Activated naive CD8-positive, alpha-beta T cell treated with anti-CD3 and anti-CD28 coated beads, Interleukin-2, amount 50 U/mL, for 24 hours (primary cell): ENCODE data around the gene PRMT3.

ENCODE experiments used
- ATAC-seq: fragments of 150-1000 bp; cut with Tn5 transposase; one replicate; pipeline ENCODE4 v1.10.0; 2021
- DNase-seq: peaks from one replicate; pipeline ENCODE4 v3.0.0; 2021
- H3K27ac Mint-ChIP-seq: one replicate; pipeline ENCODE4 v1.8.0; 2021; ENCODE audit warnings: mild to moderate bottlenecking, mixed read lengths
- H3K27me3 Mint-ChIP-seq: one replicate; pipeline ENCODE4 v1.8.0; 2021; ENCODE audit warnings: mixed read lengths
- H3K36me3 Mint-ChIP-seq: one replicate; pipeline ENCODE4 v1.8.0; 2021; ENCODE audit warnings: low read depth, mixed read lengths
- H3K4me1 Mint-ChIP-seq: one replicate; pipeline ENCODE4 v1.8.0; 2021; ENCODE audit warnings: mixed read lengths
- H3K4me3 Mint-ChIP-seq: one replicate; pipeline ENCODE4 v1.8.0; 2021; ENCODE audit warnings: mild to moderate bottlenecking, moderate library complexity, mixed read lengths
- H3K9me3 Mint-ChIP-seq: one replicate; pipeline ENCODE4 v1.8.0; 2021; ENCODE audit warnings: mixed read lengths

The PRMT3 gene

GRCh38 chr11:20387261-20388095, at the start of gene PRMT3:
TSS of gene PRMT3 (plus strand) at chr11:20387716. CDS start at chr11:20387747, 31 bp downstream.
- peaks cover 41% of the 10 kb centered on the region for H3K4me1 Mint-ChIP-seq

GRCh38 chr11:20342347-20343141, 45.0 kb upstream of the PRMT3 start:
- H3K36me3 Mint-ChIP-seq: no peaks in the 10 kb centered on the region
- ATAC-seq (no peak), DNase-seq (no peak)
- H3K9me3 Mint-ChIP-seq: no peaks in the 10 kb centered on the region
- H3K4me3 Mint-ChIP-seq: no peak overlapping the region
- no peak overlapping the region for H3K27ac Mint-ChIP-seq
- peaks cover 61% of the 10 kb centered on the region for H3K27me3 Mint-ChIP-seq
- H3K4me1 Mint-ChIP-seq: no peaks in the 10 kb centered on the region

More at GRCh38 chr11:20387261-20388095, at the start of gene PRMT3:
- Mint-ChIP-seq H3K4me3 (peak within 1 kb of the TSS; percentile 94), H3K27ac (peak within 1 kb of the TSS; percentile 98), H3K9me3 (no peaks in the 10 kb centered on the region), H3K36me3 (peaks cover 36% of the 10 kb centered on the region), H3K27me3 (no peaks in the 10 kb centered on the region)
- ATAC-seq: peak; percentile 93
- peak; percentile 97 for DNase-seq

GRCh38 chr11:20351136-20351535, 36.4 kb upstream of the PRMT3 start:
- no peaks in the 10 kb centered on the region for H3K9me3 Mint-ChIP-seq

GRCh38 chr11:20351751-20352262, 35.7 kb upstream of the PRMT3 start:
- H3K9me3 Mint-ChIP-seq: no peaks in the 10 kb centered on the region
- ATAC-seq: no peak

More at GRCh38 chr11:20351136-20351535, 36.4 kb upstream of the PRMT3 start:
- Mint-ChIP-seq H3K36me3 (no peaks in the 10 kb centered on the region), H3K27me3 (peaks cover 15% of the 10 kb centered on the region), H3K4me3 (no peak overlapping the region), H3K4me1 (no peaks in the 10 kb centered on the region), H3K27ac (no peak overlapping the region)
- ATAC-seq (no peak), DNase-seq (no peak)

DNA sequence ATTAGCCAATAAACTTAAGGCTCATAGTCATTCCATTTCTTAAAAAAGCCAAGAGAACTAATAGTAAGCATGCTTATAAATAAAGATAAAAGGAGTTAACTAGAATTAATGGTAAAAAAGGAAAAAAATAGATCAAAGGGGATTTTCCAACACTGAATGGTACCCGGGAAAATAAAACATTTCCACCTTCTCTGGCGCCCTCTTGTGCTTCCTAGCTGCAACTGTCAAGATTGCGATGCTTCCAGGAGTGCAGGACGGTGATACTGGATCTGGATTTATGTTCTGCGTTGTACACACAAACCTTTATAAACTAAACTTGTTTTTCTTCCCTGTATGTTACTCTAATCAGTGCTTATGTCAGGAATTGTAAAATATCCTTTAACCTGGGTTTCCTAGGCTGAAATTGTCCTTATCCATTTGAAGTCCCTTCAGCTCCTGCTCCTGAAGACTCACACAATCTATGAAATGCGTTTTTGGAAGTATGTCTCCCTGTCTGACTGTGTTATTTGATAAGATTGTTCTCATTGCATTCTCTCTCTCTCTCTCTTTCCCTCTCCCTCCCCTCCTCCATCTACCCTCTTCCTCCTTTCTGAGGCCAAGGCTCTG, 33.6 kb upstream of the PRMT3 start:
- H3K4me1 Mint-ChIP-seq: no peaks in the 10 kb centered on the region
- peaks cover 4% of the 10 kb centered on the region for H3K27me3 Mint-ChIP-seq
- H3K9me3 Mint-ChIP-seq: no peaks in the 10 kb centered on the region
- peak; percentile 36 for DNase-seq
- no peak for ATAC-seq
- H3K27ac Mint-ChIP-seq: no peak overlapping the region
- no peaks in the 10 kb centered on the region for H3K36me3 Mint-ChIP-seq
- no peak overlapping the region for H3K4me3 Mint-ChIP-seq

More at GRCh38 chr11:20351751-20352262, 35.7 kb upstream of the PRMT3 start:
- Mint-ChIP-seq H3K36me3 (no peaks in the 10 kb centered on the region), H3K4me3 (no peak overlapping the region), H3K27me3 (peaks cover 15% of the 10 kb centered on the region), H3K4me1 (no peaks in the 10 kb centered on the region), H3K27ac (no peak overlapping the region)
- no peak for DNase-seq

DNA sequence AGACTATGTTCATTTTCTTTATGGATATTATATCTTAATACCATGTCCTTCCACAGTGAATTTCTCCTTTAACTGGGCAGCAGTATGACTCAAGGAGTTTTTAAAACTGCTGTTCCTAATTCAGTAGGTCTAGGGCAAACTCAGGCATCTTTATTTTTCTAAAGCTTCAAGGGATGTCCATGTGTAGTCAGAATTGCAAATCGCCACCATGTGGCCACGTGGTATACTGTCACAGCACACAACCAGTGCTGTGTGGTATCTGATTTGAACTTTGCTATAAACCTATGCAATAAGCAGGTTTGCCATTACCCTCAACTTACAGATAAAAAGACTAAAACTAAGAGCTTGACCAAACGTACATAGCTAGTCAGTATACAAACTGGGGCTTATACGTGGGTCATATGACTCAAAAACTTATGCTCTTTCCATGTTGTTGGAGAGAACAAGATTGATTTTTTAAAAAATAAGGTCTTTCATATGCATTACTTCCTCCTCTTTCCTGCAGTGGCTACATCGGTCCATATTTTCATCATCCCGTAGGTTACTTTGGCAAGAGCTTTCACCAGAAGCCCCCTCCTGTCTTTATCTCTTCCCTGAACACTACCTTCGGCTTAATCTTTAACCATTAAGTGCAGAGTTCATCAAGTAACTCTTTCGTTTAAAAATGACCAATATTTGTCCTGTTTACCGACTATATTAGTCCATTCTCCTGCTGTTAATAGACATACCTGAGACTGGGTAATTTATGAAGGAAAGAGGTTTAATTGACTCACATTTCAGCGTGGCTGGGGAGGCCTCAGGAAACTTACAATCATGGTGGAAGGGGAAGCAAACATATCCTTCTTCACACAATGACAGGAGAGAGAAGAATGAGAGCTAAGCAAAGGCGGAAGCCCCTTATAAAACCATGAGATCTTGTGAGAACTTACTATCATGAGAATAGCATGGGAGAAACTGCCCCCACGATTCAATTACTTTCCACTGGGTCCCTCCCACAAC, 32.0 kb upstream of the PRMT3 start:
- Mint-ChIP-seq H3K27ac (no peak overlapping the region), H3K36me3 (no peaks in the 10 kb centered on the region)
- no peak for DNase-seq

DNA sequence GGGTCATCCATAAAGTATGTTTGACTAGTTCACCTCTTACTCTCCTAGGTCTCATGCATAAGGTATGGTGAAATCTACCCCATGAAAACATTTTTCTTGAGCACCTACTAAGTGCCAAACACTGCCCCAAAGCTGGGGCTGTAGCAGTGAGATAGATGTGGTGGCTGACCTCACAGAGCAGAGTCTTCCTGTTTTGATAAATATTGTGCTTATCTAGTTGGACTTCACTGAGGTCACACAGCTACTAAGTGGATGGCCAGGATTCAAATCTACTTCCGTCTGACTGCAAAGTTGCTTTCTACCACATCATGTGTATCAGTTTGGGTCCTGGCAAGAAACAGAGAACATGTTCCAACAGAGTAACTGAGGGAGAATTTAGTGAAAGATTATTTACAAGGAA, 30.4 kb upstream of the PRMT3 start:
- H3K27ac Mint-ChIP-seq: no peak overlapping the region
- H3K4me3 Mint-ChIP-seq: no peak overlapping the region
- H3K9me3 Mint-ChIP-seq: peaks cover 6% of the 10 kb centered on the region

More for the DNA sequence above, 32.0 kb upstream of the PRMT3 start:
- ATAC-seq: peak; percentile 77
- H3K9me3 Mint-ChIP-seq: no peaks in the 10 kb centered on the region
- H3K4me1 Mint-ChIP-seq: peaks cover 4% of the 10 kb centered on the region
- peaks cover 4% of the 10 kb centered on the region for H3K27me3 Mint-ChIP-seq
- no peak overlapping the region for H3K4me3 Mint-ChIP-seq

GRCh38 chr11:20360650-20361049, 26.9 kb upstream of the PRMT3 start:
- ATAC-seq (peak; percentile 22), DNase-seq (peak; percentile 27)
- Mint-ChIP-seq H3K4me1 (peaks cover 43% of the 10 kb centered on the region), H3K4me3 (peak overlapping the region; percentile 68), H3K9me3 (peaks cover 6% of the 10 kb centered on the region), H3K27ac (peak overlapping the region; percentile 78), H3K27me3 (no peaks in the 10 kb centered on the region), H3K36me3 (peaks cover 1% of the 10 kb centered on the region)

More for the DNA sequence above, 30.4 kb upstream of the PRMT3 start:
- ATAC-seq (no peak), DNase-seq (no peak)
- peaks cover 4% of the 10 kb centered on the region for H3K27me3 Mint-ChIP-seq
- H3K4me1 Mint-ChIP-seq: peaks cover 13% of the 10 kb centered on the region
- peaks cover 1% of the 10 kb centered on the region for H3K36me3 Mint-ChIP-seq

DNA sequence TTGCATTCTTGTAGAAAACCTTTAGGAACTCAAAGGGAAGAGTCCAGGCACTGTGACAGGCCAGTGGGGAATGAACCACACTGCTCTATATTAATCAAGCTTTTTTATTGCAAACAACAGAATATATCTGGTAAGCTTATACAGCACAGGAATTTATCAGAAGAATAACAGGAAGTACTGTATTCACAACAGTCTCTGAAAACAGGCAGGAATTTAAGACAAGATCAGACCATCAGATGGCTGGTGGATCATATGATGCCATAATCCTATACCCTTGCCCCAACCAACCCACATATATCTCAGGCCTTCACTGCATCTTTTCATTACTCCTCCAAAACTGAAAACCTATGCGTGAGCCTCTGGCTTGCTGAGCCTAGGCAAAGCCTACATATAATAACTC, 25.0 kb upstream of the PRMT3 start:
- Mint-ChIP-seq H3K9me3 (peaks cover 6% of the 10 kb centered on the region), H3K4me1 (peaks cover 60% of the 10 kb centered on the region), H3K4me3 (peak overlapping the region; percentile 84), H3K27ac (peak overlapping the region; percentile 89), H3K36me3 (peaks cover 10% of the 10 kb centered on the region), H3K27me3 (no peaks in the 10 kb centered on the region)
- ATAC-seq (no peak), DNase-seq (no peak)

- Mint-ChIP-seq H3K9me3 (peaks cover 6% of the 10 kb centered on the region), H3K4me1 (peaks cover 63% of the 10 kb centered on the region), H3K36me3 (peaks cover 13% of the 10 kb centered on the region), H3K27me3 (no peaks in the 10 kb centered on the region), H3K27ac (peak overlapping the region; percentile 89), H3K4me3 (peak overlapping the region; percentile 84)
- ATAC-seq (no peak), DNase-seq (no peak)
Measured at GRCh38 chr11:20363149-20363499, 24.4 kb upstream of the PRMT3 start.

DNA sequence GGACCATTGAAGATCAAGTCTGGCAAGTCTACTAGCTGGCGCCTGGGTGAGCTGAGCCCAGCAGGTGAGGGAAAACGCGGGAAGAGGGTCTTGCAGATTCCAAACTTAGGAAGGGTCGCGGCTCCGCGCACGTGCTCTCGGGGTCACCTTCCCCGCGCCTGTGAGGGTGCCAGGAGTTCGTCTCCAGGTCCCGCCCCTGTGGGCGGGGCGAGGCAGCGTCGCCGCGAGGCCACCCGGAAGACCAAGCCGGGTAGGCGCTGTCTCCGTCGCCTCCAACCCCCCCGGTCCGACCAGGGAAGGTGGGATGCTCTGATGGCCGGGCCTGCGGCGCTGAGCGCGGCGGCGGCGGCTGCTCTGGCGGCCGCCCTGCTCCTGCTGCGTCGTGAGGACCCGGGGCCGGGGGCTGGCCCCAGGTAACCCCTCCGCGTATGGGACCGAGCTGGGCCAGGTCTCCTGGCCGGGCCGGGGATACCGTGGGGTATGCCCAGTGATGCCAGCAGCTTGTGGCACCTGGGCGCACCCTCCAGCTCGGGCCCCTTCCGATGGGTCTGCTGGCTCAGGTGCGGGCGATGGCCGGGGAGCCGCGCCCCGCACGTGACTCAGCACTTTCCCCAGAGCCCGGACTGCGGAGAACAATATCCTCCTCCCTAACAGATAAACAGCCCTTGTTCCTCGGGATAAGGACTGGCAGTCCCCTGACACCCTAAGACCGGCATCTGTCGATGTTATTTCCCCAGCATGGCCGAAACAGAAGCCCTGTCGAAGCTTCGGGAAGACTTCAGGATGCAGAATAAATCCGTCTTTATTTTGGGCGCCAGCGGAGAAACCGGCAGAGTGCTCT, 23.8 kb upstream of the PRMT3 start, which contains the start of gene HTATIP2:
TSS of gene HTATIP2 (plus strand) at position 215 of the 841 bp plus-strand sequence. CDS start at position 739, 524 bp downstream.
- Mint-ChIP-seq H3K27me3 (no peaks in the 10 kb centered on the region), H3K27ac (peak within 1 kb of the TSS; percentile 89), H3K4me1 (peaks cover 69% of the 10 kb centered on the region), H3K36me3 (peaks cover 19% of the 10 kb centered on the region), H3K9me3 (peaks cover 6% of the 10 kb centered on the region), H3K4me3 (peak within 1 kb of the TSS; percentile 84)
- ATAC-seq (peak; percentile 80), DNase-seq (peak; percentile 80)

DNA sequence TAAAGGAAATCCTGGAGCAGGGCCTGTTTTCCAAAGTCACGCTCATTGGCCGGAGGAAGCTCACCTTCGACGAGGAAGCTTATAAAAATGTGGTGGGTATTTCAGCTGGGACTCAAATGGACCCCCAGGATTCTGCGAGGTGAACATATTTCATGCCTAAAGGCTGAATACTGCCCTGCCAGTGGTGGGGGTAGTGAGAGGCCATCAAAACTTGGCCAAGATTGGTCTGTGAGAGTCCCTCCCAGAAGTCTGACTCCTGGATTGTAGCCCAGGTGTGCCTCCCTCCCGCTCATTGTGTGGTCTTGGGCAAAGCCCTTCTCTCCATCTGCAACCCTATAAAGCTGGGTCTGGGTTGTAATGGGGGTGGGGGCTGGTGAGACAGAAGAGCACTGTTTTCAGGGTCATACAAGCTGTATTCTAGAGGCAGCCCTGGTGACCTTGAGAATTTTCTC, 23.1 kb upstream of the PRMT3 start:
- peak overlapping the region; percentile 85 for H3K27ac Mint-ChIP-seq
- peak overlapping the region; percentile 84 for H3K4me3 Mint-ChIP-seq
- peaks cover 21% of the 10 kb centered on the region for H3K36me3 Mint-ChIP-seq
- DNase-seq (no peak), ATAC-seq (no peak)
- peaks cover 6% of the 10 kb centered on the region for H3K9me3 Mint-ChIP-seq
- H3K27me3 Mint-ChIP-seq: no peaks in the 10 kb centered on the region
- peaks cover 72% of the 10 kb centered on the region for H3K4me1 Mint-ChIP-seq
